Cardiac muscle cell (in vitro differentiated cells and primary cell): ENCODE measurements around the gene RGS4. TPM values are rescaled to one million over a fixed set of nuclear protein-coding genes. Genes with fewer than 3 reads are reported as not detected.

Source experiments
- DNase-seq, 2 donors: peaks; one replicate each; pipeline versions ENCODE4 v3.0.0 to v3.0.0-alpha.2; 2010 to 2017; ENCODE audit warnings: low read depth in 1 of 2, low spot score in 1 of 2
- H3K27ac ChIP-seq: fragments of 200-600 bp; sonication (generic); 2 replicates; pipeline ENCODE4 v1.5.1; 2016
- H3K27me3 ChIP-seq: fragments of 200-600 bp; sonication (generic); 2 replicates; pipeline ENCODE4 v1.6.0; 2016; ENCODE audit warnings: control low read depth
- H3K36me3 ChIP-seq: fragments of 200-600 bp; sonication (generic); 2 replicates; pipeline ENCODE4 v1.5.1; 2016; ENCODE audit warnings: control low read depth
- H3K4me1 ChIP-seq: fragments of 200-600 bp; sonication (generic); 2 replicates; pipeline ENCODE4 v1.8.1; 2017; ENCODE audit warnings: low read depth, mild to moderate bottlenecking, mixed run types
- H3K4me3 ChIP-seq: fragments of 200-600 bp; sonication (generic); 2 replicates; pipeline ENCODE4 v1.5.1; 2016; ENCODE audit warnings: mild to moderate bottlenecking
- H3K9me3 ChIP-seq: fragments of 200-600 bp; sonication (generic); 2 replicates; pipeline ENCODE4 v1.5.1; 2017; ENCODE audit warnings: low read depth, mild to moderate bottlenecking, control low read depth
- polyA plus RNA-seq: library from polyadenylated mRNA; unstranded; fragments of >200 nt; fragmentation: Nextera tagmentation; extraction: Ambion mirVana; gene quantifications from 2 replicates; pipeline ENCODE4 v1.2.1, GENCODE V29; 2016
- total RNA-seq: library from RNA; depleted of rRNA; stranded (reverse); fragments of >200 nt; gene quantifications from 2 replicates; pipeline ENCODE4 v1.2.3, GENCODE V29; 2016
- TF ChIP-seq, protein P1 (sequence below): IDR thresholded peaks from 2 replicates; pipeline ENCODE4 v1.5.1; 2012; ENCODE audit warnings: low read depth, mild to moderate bottlenecking, low read length

Gene RGS4
- total and polyA plus RNA-seq, 2 experiments from 2014 or later, result 16.1 to 25.9 TPM

DNA sequence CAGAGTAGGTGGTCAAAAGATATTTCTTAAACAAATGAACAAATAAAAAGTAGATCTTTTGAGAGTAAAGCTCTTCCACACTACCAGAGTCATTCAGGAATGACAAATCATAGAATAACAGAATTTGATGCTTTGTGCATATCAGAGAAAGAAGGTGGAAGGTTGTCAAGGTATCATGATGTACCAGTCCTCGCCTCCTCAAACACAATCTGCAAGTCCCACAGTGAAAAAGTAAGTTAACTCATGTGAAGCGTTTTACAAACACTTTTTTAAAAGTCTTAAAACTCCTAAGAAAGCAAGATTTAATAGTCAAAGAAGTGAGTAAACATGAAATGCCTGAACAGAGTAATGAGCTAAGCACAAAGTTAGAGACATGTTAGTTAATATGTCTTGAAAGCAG, 2.5 kb upstream of the RGS4 start:
- no peak overlapping the region for H3K27ac ChIP-seq
- H3K27me3 ChIP-seq, result no peaks in the 10 kb centered on the region
- TF ChIP-seq, protein P1, sequence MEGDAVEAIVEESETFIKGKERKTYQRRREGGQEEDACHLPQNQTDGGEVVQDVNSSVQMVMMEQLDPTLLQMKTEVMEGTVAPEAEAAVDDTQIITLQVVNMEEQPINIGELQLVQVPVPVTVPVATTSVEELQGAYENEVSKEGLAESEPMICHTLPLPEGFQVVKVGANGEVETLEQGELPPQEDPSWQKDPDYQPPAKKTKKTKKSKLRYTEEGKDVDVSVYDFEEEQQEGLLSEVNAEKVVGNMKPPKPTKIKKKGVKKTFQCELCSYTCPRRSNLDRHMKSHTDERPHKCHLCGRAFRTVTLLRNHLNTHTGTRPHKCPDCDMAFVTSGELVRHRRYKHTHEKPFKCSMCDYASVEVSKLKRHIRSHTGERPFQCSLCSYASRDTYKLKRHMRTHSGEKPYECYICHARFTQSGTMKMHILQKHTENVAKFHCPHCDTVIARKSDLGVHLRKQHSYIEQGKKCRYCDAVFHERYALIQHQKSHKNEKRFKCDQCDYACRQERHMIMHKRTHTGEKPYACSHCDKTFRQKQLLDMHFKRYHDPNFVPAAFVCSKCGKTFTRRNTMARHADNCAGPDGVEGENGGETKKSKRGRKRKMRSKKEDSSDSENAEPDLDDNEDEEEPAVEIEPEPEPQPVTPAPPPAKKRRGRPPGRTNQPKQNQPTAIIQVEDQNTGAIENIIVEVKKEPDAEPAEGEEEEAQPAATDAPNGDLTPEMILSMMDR, result no peak
- no peak for DNase-seq
- H3K9me3 ChIP-seq, result no peaks in the 10 kb centered on the region
- no peak overlapping the region for H3K4me3 ChIP-seq
- H3K36me3 ChIP-seq, result no peaks in the 10 kb centered on the region
- no peaks in the 10 kb centered on the region for H3K4me1 ChIP-seq

DNA sequence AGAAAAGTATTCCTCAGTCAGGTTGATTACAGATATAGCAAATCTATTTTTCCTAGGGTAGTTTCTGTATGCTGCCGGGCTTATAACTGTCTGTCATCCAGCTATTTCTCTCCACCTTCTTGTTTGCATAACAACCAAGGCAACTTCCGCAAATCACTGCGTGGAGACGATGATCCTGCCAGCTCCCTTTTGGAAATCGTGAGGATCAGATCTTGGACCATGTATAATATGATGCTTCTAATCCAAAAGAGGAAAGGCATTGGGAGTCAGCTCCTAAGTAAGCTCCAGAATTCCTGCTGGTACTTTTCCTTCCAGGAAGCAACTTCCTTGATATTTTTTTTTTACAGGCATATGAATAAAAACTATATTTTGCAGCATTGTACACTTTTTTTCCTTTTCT, 445 bp upstream of the RGS4 start:
- peak in 1 of 2 donors; percentile 66 for DNase-seq
- H3K4me1 ChIP-seq, result no peaks in the 10 kb centered on the region
- TF ChIP-seq, protein P1, result no peak
- H3K4me3 ChIP-seq, result peak overlapping the region; percentile 19
- H3K27me3 ChIP-seq, result no peaks in the 10 kb centered on the region
- H3K27ac ChIP-seq, result no peak overlapping the region
- H3K9me3 ChIP-seq, result no peaks in the 10 kb centered on the region
- H3K36me3 ChIP-seq, result no peaks in the 10 kb centered on the region

DNA sequence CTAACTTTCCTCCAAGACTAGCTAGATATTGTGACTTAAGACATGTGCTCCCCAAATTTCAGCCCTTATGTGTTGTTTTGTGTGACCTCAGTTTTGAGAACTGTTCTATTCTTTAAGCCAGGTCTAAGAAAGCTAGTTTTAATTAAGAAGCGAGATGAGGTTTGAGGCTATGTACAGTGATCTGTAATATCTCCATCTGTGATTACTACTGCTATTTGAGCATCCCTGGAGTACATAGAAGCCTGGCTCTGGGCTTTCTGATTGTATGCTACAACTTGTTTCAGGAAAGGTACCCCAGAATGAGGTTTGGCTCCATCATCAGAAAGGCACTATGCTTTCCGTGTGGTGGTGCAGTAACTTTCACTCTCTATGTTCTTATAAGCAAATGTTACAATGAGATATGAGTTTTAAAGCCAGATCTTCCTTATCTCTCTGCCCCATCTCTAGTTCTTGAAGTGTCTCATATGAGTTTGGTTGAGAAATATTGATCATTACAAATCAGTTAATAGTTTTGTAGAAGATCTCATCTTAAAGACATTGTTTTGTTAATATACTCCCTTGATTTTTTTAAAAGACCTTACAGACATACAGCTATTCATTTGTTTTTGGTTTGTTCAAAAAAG, 605 bp downstream of the RGS4 start:
- Histone ChIP-seq H3K27me3 (no peaks in the 10 kb centered on the region), H3K4me1 (no peaks in the 10 kb centered on the region), H3K4me3 (peak overlapping the region; percentile 19), H3K36me3 (no peaks in the 10 kb centered on the region), H3K9me3 (no peaks in the 10 kb centered on the region), H3K27ac (no peak overlapping the region)
- TF ChIP-seq, protein P1, result no peak
- no peak for DNase-seq

DNA sequence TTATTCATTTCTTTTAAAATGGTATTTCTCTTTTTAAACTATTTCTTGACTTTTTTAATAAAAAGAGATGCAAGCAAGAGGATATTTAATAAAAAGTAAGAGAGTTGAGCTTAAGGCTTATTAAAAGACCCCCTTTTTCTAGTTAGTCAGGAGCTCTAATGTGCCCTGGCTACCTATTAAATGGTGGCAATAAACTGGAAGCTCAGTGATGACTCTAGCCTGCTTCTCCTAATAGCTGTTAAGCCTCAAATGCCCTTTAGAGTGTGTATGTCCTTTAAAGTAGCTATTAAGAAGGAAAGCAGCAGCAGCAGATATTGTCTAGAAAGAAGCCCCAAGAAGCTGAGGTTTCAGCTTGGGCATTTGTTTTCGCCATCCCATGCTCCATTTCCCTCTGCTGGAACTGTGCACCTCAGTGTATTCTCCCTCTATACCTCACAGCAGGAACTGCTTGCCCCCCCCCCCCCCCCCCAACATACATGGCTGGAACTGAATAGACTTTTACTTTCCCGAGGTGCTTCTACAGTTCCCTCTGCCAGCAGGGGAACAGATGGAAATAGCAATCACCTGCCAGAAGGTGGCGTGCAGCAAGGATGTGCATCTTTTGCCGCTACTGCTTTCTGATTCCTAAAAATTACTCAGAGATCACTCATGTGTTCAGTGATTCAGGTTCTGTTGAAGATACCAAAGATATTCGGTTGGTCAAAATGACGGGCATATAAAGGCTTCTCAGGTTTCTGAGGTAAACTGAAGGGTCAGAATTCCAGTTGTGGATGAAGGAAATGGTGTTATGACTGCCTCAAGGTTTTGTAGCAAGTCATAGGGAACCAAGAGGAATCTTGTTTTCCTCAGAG, 2.5 kb downstream of the RGS4 start:
- no peaks in the 10 kb centered on the region for H3K9me3 ChIP-seq
- H3K27me3 ChIP-seq, result no peaks in the 10 kb centered on the region
- DNase-seq, result peak; percentile 77 to 91
- no peak overlapping the region for H3K4me3 ChIP-seq
- no peaks in the 10 kb centered on the region for H3K36me3 ChIP-seq
- TF ChIP-seq, protein P1, result peak; percentile 72
- no peak overlapping the region for H3K27ac ChIP-seq
- no peaks in the 10 kb centered on the region for H3K4me1 ChIP-seq

DNA sequence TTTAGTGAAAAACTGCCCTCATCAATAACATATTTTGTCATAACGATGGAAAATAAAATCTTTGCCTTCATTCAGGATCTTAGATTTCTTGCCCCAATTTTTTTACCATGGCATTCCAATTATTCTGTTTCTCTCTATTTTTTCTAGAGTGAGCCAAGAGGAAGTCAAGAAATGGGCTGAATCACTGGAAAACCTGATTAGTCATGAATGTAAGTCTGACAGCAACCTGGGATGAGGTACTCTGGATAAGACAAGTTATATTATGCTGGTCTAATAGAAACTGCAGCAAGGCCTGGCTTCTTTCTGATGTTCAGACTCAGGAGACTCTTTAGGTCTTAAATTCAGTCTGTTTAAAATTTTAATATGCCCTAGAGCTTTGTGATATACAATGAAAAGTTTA, 3.5 kb downstream of the RGS4 start:
- no peaks in the 10 kb centered on the region for H3K27me3 ChIP-seq
- TF ChIP-seq, protein P1, result no peak
- H3K4me1 ChIP-seq, result no peaks in the 10 kb centered on the region
- H3K9me3 ChIP-seq, result no peaks in the 10 kb centered on the region
- H3K27ac ChIP-seq, result no peak overlapping the region
- DNase-seq, result no peak
- no peaks in the 10 kb centered on the region for H3K36me3 ChIP-seq
- H3K4me3 ChIP-seq, result no peak overlapping the region
